Tongue (tissue), 2 donors: ENCODE results near the gene PSMG4. TPM values are rescaled to one million over a fixed set of nuclear protein-coding genes. Genes with fewer than 3 reads are reported as not detected.
A peak's percentile ranks its signal among the peaks of the same experiment; 100 is the strongest.

Source experiments
- DNase-seq: peaks from one replicate; pipeline ENCODE4 v3.0.0-alpha.2; 2015
- total RNA-seq: library from RNA; depleted of rRNA; stranded (reverse); fragments of >200 nt; gene quantifications from one replicate; pipeline ENCODE4 v1.2.3, GENCODE V29; 2014

The PSMG4 gene
- total RNA-seq, 1 donor from 2014 or later: 11.9 TPM

GRCh38 chr6:3277251-3277650 lies 18.5 kb downstream of the PSMG4 start:
- no peak for DNase-seq

GRCh38 chr6:3277851-3278416 lies 19.2 kb downstream of the PSMG4 start:
- no peak for DNase-seq

GRCh38 chr6:3278691-3279090 lies 19.9 kb downstream of the PSMG4 start:
- DNase-seq: no peak

GRCh38 chr6:3280091-3280490 lies 21.3 kb downstream of the PSMG4 start:
- DNase-seq: no peak

GRCh38 chr6:3280866-3281465 lies 22.2 kb downstream of the PSMG4 start:
- no peak for DNase-seq

- peak; percentile 59 for DNase-seq
Observed at GRCh38 chr6:3281631-3282475, 23.1 kb downstream of the PSMG4 start.

- no peak for DNase-seq
Observed at GRCh38 chr6:3282476-3283236, 23.9 kb downstream of the PSMG4 start.

GRCh38 chr6:3283241-3283640 lies 24.5 kb downstream of the PSMG4 start:
- no peak for DNase-seq

- DNase-seq: no peak
Observed at GRCh38 chr6:3283641-3284435, 25.1 kb downstream of the PSMG4 start.

- DNase-seq: peak; percentile 89
Observed at GRCh38 chr6:3284436-3284876, 25.7 kb downstream of the PSMG4 start.

- no peak for DNase-seq
Observed at GRCh38 chr6:3285049-3285639, 26.4 kb downstream of the PSMG4 start.

- DNase-seq: no peak
Observed at GRCh38 chr6:3285732-3286131, 27.0 kb downstream of the PSMG4 start.

GRCh38 chr6:3286641-3287171 lies 28.0 kb downstream of the PSMG4 start:
- no peak for DNase-seq

- no peak for DNase-seq
Observed at GRCh38 chr6:3287308-3287707, 28.6 kb downstream of the PSMG4 start.

GRCh38 chr6:3287976-3288707 lies 29.4 kb downstream of the PSMG4 start:
- no peak for DNase-seq

- no peak for DNase-seq
Observed at GRCh38 chr6:3288711-3289663, 30.2 kb downstream of the PSMG4 start.

GRCh38 chr6:3289664-3290055 lies 30.9 kb downstream of the PSMG4 start:
- no peak for DNase-seq

- DNase-seq: no peak
Observed at GRCh38 chr6:3290149-3290930, 31.6 kb downstream of the PSMG4 start.

GRCh38 chr6:3290931-3291211 lies 32.1 kb downstream of the PSMG4 start:
- no peak for DNase-seq
